Skeletal muscle cell (primary cell): ENCODE results near the gene PCLAF.
"Not testable (repeated sequence)": the region's sequence is repeated elsewhere in the genome, so short reads cannot be mapped to it uniquely, and the experiment has no call there.

Source experiments
- DNase-seq: peaks from one replicate; pipeline ENCODE4 v3.0.0-alpha.2; 2010; ENCODE audit warnings: low read depth
- H3K4me3 ChIP-seq: 2 replicates; pipeline ENCODE4 v1.5.1; 2011; ENCODE audit warnings: low read depth, mild to moderate bottlenecking, control low read depth, low read length, moderate library complexity

Gene PCLAF

GRCh38 chr15:64381000-64381751 lies at the start of gene PCLAF:
PCLAF (minus strand) TSS chr15:64381441; CDS start chr15:64381371, 70 bp downstream.
- peak; percentile 84 for DNase-seq
- peak within 1 kb of the TSS; percentile 68 for H3K4me3 ChIP-seq

GRCh38 chr15:64430000-64430735 lies 48.9 kb upstream of the PCLAF start:
- peak; percentile 76 for DNase-seq

GRCh38 chr15:64429448-64429847 lies 48.2 kb upstream of the PCLAF start:
- H3K4me3 ChIP-seq: no peak overlapping the region
- no peak for DNase-seq

More at GRCh38 chr15:64430000-64430735, 48.9 kb upstream of the PCLAF start:
- no peak overlapping the region for H3K4me3 ChIP-seq

GRCh38 chr15:64426845-64427465 lies 45.7 kb upstream of the PCLAF start:
- no peak overlapping the region for H3K4me3 ChIP-seq
- DNase-seq: no peak

- no peak for DNase-seq
- H3K4me3 ChIP-seq: no peak overlapping the region
These were observed 44.0 kb upstream of the PCLAF start for GRCh38 chr15:64425221-64425620.

- H3K4me3 ChIP-seq: no peak overlapping the region
- DNase-seq: no peak
These were observed 42.7 kb upstream of the PCLAF start for GRCh38 chr15:64423970-64424369.

GRCh38 chr15:64422697-64423096 lies 41.5 kb upstream of the PCLAF start:
- no peak for DNase-seq
- H3K4me3 ChIP-seq: no peak overlapping the region

GRCh38 chr15:64412216-64412615 lies 31.0 kb upstream of the PCLAF start:
- H3K4me3 ChIP-seq: no peak overlapping the region
- no peak for DNase-seq

- H3K4me3 ChIP-seq: no peak overlapping the region
- DNase-seq: no peak
These were observed 19.3 kb upstream of the PCLAF start for GRCh38 chr15:64400583-64400982.

GRCh38 chr15:64398575-64398974 lies 17.3 kb upstream of the PCLAF start:
- no peak for DNase-seq

GRCh38 chr15:64396789-64397188 lies 15.5 kb upstream of the PCLAF start:
- DNase-seq: no peak
- H3K4me3 ChIP-seq: no peak overlapping the region

More at GRCh38 chr15:64398575-64398974, 17.3 kb upstream of the PCLAF start:
- no peak overlapping the region for H3K4me3 ChIP-seq

GRCh38 chr15:64392471-64392870 lies 11.2 kb upstream of the PCLAF start:
- DNase-seq, H3K4me3 ChIP-seq: not testable (repeated sequence)

GRCh38 chr15:64389036-64389435 lies 7.8 kb upstream of the PCLAF start:
- DNase-seq: no peak
- H3K4me3 ChIP-seq: no peak overlapping the region

GRCh38 chr15:64387562-64388168 lies 6.4 kb upstream of the PCLAF start, which contains the start of gene TRIP4:
TRIP4 (plus strand) TSS chr15:64387836; CDS start chr15:64387864, 28 bp downstream.
- peak within 1 kb of the TSS; percentile 81 for H3K4me3 ChIP-seq
- peak; percentile 88 for DNase-seq

GRCh38 chr15:64386291-64386690 lies 5.0 kb upstream of the PCLAF start:
- H3K4me3 ChIP-seq: no peak overlapping the region
- DNase-seq: no peak

- DNase-seq: no peak
- no peak overlapping the region for H3K4me3 ChIP-seq
These were observed 2.5 kb upstream of the PCLAF start for GRCh38 chr15:64383760-64384159.

GRCh38 chr15:64380130-64380870 lies 941 bp downstream of the PCLAF start:
- H3K4me3 ChIP-seq: peak overlapping the region; percentile 68
- not testable (repeated sequence) for DNase-seq

- H3K4me3 ChIP-seq: peak overlapping the region; percentile 5
- no peak for DNase-seq
These were observed 1.9 kb downstream of the PCLAF start for GRCh38 chr15:64379216-64379960.
